HT-29 (cell line): ENCODE results near the gene TLE1. TPM values are rescaled to one million over a fixed set of nuclear protein-coding genes. Genes with fewer than 3 reads are reported as not detected.
A peak's percentile ranks its signal among the peaks of the same experiment; 100 is the strongest.
"Not testable (repeated sequence)": the region's sequence is repeated elsewhere in the genome, so short reads cannot be mapped to it uniquely, and the experiment has no call there.

Source experiments
- DNase-seq: peaks from one replicate; pipeline ENCODE4 v3.0.0-alpha.2; 2015; ENCODE audit warnings: low spot score
- total RNA-seq: library from RNA; depleted of rRNA; stranded (reverse); fragments of >200 nt; shearing (Covaris generic); gene quantifications from 2 replicates; pipeline ENCODE4 v1.2.3, GENCODE V29; 2014; rRNA removed

Gene TLE1
- total RNA-seq, result 79.0 and 82.1 TPM in 2 replicates

GRCh38 chr9:81689343-81690175, at the start of gene TLE1:
TSS of gene TLE1 (minus strand) at chr9:81689547. CDS start at chr9:81688240, 1,307 bp downstream.
- peak; percentile 99 for DNase-seq

DNA sequence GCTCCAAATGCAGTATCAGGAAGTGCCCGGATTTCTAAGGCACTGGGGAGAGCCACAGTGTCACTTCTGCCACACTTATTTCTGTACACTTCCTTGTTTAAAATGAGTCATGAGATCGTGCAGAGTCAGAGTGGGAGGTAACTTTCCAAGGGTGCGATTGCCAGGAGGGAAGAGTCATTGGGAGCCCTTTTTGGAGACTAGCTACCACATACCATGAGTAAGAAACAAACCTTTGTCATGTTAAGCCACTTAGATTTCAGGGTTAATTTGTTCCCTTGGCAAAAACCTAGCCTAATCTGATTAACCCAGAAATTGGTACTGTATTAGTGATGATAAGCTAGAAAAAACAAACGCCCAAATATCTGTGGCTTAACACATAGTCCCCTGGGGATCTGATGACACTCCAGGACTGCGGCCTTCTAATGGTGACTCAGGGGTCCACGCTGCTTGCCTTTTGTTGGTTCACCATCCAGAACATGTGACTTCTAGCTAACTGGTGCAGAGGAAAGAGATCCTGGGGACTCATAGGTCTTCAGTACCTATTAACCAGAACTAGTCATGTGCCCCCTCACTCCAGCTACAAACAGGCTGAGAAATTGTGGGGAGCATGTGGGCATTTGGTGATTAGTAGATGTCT, 48.6 kb upstream of the TLE1 start:
- peak; percentile 77 for DNase-seq

DNA sequence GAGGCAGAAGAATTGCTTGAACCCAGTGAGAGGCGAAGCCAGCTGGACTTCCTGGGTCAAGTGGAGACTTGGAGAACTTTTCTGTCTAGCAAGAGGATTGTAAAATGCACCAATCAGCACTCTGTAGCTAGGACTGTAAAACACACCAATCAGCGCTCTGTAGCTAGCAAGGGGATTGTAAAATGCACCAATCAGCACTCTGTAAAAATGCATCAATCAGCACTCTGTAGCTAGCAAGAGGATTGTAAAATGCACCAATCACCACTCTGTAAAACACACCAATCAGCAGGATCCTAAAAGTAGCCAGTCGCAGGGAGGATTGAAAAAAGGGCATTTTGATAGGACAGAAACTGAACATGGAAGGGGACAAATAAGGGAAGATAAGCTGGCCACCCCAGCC, 41.2 kb upstream of the TLE1 start:
- DNase-seq, result not testable (repeated sequence)

GRCh38 chr9:81729135-81729534, 39.8 kb upstream of the TLE1 start:
- DNase-seq, result no peak

- peak; percentile 41 for DNase-seq
Measured at GRCh38 chr9:81724242-81724889, 35.0 kb upstream of the TLE1 start.

- DNase-seq, result no peak
Measured at GRCh38 chr9:81722277-81722676, 32.9 kb upstream of the TLE1 start.

GRCh38 chr9:81720450-81721086, 31.2 kb upstream of the TLE1 start:
- peak; percentile 72 for DNase-seq

DNA sequence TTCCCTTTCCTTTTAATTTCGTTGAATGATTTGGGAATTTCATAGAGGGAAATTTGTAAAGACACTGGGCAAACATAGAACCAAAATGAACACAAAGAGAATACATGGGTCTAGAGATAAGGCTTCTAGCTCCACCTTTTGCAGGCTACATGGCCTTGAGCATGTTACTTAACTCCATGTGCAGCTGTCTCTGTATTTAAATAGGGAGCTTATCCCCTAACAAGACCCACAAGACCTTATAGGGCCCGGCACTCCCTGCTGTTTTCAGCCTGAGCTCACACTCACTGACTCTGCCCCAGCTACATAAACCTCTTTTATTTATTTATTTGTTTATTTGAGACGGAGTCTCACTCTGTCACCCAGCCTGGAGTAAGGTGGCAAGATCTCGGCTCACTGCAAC, 30.6 kb upstream of the TLE1 start:
- peak; percentile 20 for DNase-seq

- no peak for DNase-seq
Measured at GRCh38 chr9:81718244-81718643, 28.9 kb upstream of the TLE1 start.

GRCh38 chr9:81717747-81718077, 28.4 kb upstream of the TLE1 start:
- DNase-seq, result no peak

- peak; percentile 82 for DNase-seq
Measured at GRCh38 chr9:81717061-81717746, 27.9 kb upstream of the TLE1 start.

DNA sequence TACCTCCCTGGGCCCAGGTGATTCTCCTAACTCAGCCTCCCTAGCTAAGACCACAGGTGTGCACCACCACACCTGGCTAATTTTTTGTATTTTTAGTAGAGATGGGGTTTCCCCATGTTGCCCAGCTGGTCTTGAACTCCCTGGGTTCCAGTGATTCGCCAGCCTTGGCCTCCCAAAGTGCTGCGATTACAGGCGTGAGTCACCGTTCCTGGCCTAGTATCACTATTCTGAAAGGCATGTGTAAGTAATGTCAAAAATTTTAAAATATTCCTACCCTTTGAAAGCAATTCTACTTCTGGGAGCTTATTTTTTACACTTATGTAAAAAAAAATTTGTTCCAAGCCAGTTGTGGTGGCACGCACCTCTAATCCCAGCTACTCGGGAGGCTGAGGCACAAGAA, 27.1 kb upstream of the TLE1 start:
- no peak for DNase-seq

DNA sequence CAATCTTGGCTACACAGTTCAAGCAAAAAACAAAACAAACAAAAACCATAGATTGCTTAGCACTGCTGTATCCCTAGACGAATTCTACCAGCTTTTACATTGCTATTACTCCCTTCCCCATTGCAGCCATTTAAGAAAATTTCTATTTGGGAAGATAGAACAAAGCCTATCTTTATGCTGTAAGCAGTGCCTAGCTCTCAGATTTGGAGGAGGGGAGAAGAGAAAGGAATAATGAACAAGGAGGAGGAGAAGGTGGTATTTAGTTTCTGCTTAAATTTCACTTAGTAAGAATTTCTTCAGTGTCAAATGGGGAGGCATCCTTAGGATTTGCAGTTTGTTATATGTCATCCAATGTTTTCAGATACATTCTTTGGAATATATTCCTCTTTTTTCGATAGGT, 16.2 kb upstream of the TLE1 start:
- DNase-seq, result no peak

DNA sequence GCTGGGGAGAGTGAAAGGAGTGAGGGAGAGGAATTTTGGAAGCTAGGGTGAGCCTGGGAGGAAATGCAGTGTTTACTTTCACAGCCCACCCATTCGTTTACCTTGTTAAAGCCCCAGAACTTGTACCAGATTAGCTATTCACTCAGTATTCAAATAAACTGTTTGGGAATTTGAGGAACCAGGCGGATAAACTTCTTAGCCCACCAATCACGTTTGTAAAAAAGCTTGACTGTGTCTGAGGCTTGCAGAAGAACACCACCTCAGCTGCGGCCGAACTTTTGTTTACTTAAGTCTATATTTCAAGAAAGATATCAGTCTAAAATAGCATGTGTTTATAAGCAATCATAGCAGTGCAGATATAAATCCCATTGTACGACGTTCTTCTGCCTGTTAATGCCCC, 5.2 kb upstream of the TLE1 start:
- DNase-seq, result no peak

DNA sequence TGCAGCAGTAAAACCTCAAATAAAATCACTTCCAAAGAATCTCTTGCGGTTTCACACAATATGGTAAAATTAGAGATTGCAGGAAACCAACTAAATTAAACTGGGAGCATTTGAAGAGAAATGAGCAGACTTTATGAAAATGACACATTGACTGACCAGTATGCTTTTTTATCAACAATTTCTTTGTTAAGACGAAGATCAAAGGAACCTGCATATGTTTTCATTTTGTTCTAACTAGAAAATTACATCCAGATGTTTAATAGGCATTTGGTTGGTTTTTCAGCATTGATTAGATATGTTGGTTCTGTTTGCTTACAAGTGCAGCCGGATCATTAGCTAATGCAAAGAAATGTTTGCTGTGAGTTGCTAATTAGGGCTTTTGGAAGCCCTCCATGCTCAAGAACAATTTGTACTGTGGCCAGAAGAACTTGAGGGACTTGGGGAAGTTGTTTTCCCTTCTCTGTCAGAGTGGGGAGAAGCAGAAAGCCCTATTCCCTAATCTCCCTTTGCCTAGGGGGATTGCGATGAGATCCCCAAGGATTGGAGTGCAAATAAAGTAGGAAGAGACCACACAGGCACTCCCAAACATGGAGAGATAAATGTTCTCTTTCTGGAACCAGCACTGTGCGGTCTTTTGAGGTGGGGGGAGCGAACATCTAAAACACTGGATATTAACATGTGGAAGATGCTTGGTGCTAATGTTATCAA, 4.5 kb upstream of the TLE1 start:
- no peak for DNase-seq

DNA sequence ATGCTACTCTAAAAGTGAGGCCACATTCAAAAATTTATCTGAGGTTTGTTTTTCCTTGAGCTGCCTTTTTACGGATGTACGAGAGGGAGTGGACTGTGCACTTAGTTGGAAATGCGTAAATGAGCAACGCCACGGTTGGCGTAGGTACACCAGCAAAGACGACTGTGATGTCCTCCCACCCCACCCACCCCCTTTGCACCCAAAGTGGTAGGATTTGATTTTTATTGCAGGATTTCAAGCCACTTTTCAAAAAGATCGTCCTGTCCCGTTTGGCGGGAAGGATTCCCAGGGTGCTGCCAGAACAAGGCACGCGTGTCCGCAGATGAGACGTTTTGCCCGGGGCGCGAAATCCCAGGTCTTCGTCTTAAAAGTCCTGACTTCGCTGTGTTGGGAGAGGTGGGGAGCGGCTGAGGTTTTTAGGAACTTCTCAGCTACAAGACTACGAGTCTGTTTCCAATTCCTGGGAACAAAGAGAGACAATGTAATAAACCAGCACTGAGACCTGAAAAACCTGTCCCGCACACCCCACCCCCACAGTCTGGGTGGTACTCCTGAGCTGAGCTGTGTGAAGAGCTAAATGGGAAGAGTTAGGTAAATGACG, 1.0 kb upstream of the TLE1 start:
- peak; percentile 96 for DNase-seq

DNA sequence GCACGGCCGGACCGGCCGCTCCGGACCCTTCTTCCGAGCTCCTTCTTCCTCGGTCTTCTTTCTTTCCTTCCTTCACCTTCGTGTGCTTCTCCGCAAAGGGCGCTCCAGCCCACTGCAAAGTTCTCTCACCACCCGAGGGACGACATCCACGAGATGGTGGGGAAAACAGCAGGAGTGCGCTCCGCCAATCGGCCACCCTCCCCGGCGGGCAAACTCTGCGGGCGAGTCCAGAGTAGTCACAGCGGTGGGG, 329 bp downstream of the TLE1 start:
- not testable (repeated sequence) for DNase-seq

DNA sequence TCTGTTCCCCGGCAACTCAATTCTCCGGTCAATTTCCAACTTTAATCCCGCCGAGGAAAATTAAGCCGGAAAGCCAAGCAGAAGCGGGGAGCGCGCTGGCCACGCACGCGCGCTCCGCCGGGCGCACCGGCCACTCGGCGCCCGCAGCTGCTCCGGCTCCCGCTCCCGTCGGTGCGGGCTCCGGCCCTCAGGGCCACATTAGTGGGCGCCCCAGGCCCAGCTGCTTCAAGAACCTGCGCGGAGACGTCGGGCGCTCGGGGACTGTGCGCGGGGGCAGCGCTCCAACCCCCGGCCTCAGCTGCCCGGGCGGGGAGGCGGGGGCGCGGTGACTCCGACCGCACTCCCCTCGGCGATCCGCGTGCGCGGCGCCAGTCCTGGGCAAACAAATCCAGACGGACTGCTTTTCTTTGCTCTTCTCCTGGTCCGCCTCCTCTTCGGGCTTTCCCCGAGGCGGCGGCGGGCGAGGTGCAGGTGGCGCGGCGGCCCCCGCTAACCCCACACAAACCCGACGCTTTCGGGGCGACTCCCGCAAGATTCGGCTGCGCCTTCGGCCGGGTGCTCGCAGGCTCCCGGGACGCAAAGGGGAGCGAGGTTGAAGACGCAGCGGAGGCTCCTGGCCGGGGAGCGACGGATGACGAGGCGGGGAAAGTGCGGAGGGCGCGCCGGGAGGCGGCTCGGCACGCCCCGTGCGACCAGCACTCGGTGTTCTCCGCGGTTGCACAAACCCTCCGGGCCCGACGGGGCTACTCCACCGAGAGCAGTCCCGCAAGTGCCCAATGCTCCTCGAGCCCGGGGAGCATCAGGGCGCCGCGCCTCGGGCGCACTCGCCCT, 870 bp downstream of the TLE1 start:
- DNase-seq, result peak; percentile 40

GRCh38 chr9:81687521-81688261, 1.7 kb downstream of the TLE1 start:
- peak; percentile 62 for DNase-seq
